ENCODE data around the gene HMCN2.

Gene HMCN2

GRCh38 chr9:130477564-130477963 is 212.0 kb downstream of the HMCN2 start:
- DNase-seq, result no peak

GRCh38 chr9:130478152-130478551 is 212.6 kb downstream of the HMCN2 start:
- no peak for DNase-seq

- no peak for DNase-seq
Measured at GRCh38 chr9:130478736-130479575, 213.4 kb downstream of the HMCN2 start.

- DNase-seq, result no peak
Measured at GRCh38 chr9:130479587-130479986, 214.0 kb downstream of the HMCN2 start.

GRCh38 chr9:130480673-130481072 is 215.1 kb downstream of the HMCN2 start:
- DNase-seq, result no peak

- no peak for DNase-seq
Measured at GRCh38 chr9:130482463-130482862, 216.9 kb downstream of the HMCN2 start.

- no peak for DNase-seq
Measured at GRCh38 chr9:130483371-130483971, 217.9 kb downstream of the HMCN2 start.
